ENCODE results near the gene OR5M8. TPM values are rescaled to one million over a fixed set of nuclear protein-coding genes. Genes with fewer than 3 reads are reported as not detected.

OR5M8 gene
- total RNA-seq, 1 donor from 2014 or later = not detected

DNA sequence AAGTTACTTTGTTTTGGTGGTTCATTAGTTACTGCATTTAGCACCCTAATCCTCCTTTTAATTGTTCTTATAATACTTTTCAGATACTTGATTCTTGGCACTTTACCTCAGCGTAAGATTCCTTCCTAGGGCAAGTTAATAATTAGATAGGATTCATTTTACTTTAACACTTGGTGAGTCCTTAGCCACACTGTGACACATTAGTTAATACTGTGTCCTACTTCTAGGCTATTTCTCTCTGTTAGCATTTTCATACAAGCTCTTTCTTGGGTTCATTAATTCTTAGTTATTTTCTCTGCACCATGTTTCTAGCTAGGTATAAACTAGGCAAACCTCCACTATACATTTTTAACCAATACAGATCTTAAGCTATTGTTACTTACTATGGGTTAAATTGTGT lies 34.1 kb downstream of the OR5M8 start:
- Histone ChIP-seq H3K4me1 (no peaks in the 10 kb centered on the region), H3K4me3 (no peak overlapping the region), H3K27ac (no peak overlapping the region), H3K36me3 (no peaks in the 10 kb centered on the region), H3K27me3 (ENCODE audit: low read depth) (no peaks in the 10 kb centered on the region), H3K9me3 (no peaks in the 10 kb centered on the region)
- intact Hi-C loops (cut with DNase I) = no loop called here
- ATAC-seq (no peak), DNase-seq (no peak)
- no peak for TF ChIP-seq CTCF (IDR thresholded peaks at IDR 0.05)

- DNase-seq (no peak), ATAC-seq (no peak)
- intact Hi-C loops (cut with DNase I) = no loop called here
- H3K4me3 ChIP-seq = no peak overlapping the region
- H3K4me1 ChIP-seq = no peaks in the 10 kb centered on the region
- H3K27ac ChIP-seq = no peak overlapping the region
- no peaks in the 10 kb centered on the region for H3K9me3 ChIP-seq
- TF ChIP-seq CTCF (IDR thresholded peaks at IDR 0.05) = no peak
- no peaks in the 10 kb centered on the region for H3K36me3 ChIP-seq
- H3K27me3 ChIP-seq (ENCODE audit: low read depth) = no peaks in the 10 kb centered on the region
These were observed 37.6 kb downstream of the OR5M8 start for GRCh38 chr11:56453521-56453920.

Other genes with a start within 250 kb of the OR5M8 start
- gene OR5T3, start 239.1 kb downstream of the OR5M8 start, total RNA-seq = not detected
- gene OR5T1, start 217.2 kb downstream of the OR5M8 start, total RNA-seq = not detected
- not detected for gene OR8H1, start 199.1 kb downstream of the OR5M8 start, total RNA-seq
- gene OR8K3, start 176.2 kb downstream of the OR5M8 start, total RNA-seq = not detected
- gene OR8K1, start 145.3 kb downstream of the OR5M8 start, total RNA-seq = not detected
- not detected for gene OR8J1, start 137.1 kb downstream of the OR5M8 start, total RNA-seq
- not detected for gene OR8U1, start 115.7 kb downstream of the OR5M8 start, total RNA-seq
- not detected for gene OR5AL1, start 78.7 kb downstream of the OR5M8 start, total RNA-seq
- not detected for gene OR5M3, start 18.0 kb downstream of the OR5M8 start, total RNA-seq
- gene OR5M11, start 51.9 kb upstream of the OR5M8 start, total RNA-seq = not detected
- gene OR5M10, start 86.4 kb upstream of the OR5M8 start, total RNA-seq = not detected
- not detected for gene OR5M1, start 123.5 kb upstream of the OR5M8 start, total RNA-seq
- gene OR5AP2, start 151.1 kb upstream of the OR5M8 start, total RNA-seq = not detected
- gene OR5AR1, start 172.3 kb upstream of the OR5M8 start, total RNA-seq = not detected
- not detected for gene OR9G1, start 207.7 kb upstream of the OR5M8 start, total RNA-seq

Measured in lower lobe of right lung (tissue), 2 donors.